ENCODE data around the gene DVL3. TPM values are rescaled to one million over a fixed set of nuclear protein-coding genes. Genes with fewer than 3 reads are reported as not detected.

DVL3 gene
- total RNA-seq, 2 donors from 2014 or later, result 50.5 to 102 TPM

- no peaks in the 10 kb centered on the region for H3K4me1 ChIP-seq (ENCODE audit: control insufficient read depth in 1 of 2, low read depth in 2 of 2)
- ATAC-seq (ENCODE audit: insufficient number of reproducible peaks, low FRiP score, low read depth) (no peak), DNase-seq (ENCODE audit: low spot score) (no peak)
- no peaks in the 10 kb centered on the region for H3K9me3 ChIP-seq
- no peak overlapping the region for H3K4me3 ChIP-seq
- H3K27me3 ChIP-seq (replicated peaks; ENCODE audit: insufficient read depth), result no peaks in the 10 kb centered on the region
- no peak for TF ChIP-seq CTCF (IDR thresholded peaks at IDR 0.05)
- H3K36me3 ChIP-seq, result no peaks in the 10 kb centered on the region
- no peak overlapping the region for H3K27ac ChIP-seq
Measured at GRCh38 chr3:184211718-184212117, 56.5 kb downstream of the DVL3 start.

GRCh38 chr3:184218814-184219213, 63.6 kb downstream of the DVL3 start:
- no peak for ATAC-seq (ENCODE audit: insufficient number of reproducible peaks, low FRiP score, low read depth)
- H3K9me3 ChIP-seq, result no peaks in the 10 kb centered on the region
- TF ChIP-seq CTCF (IDR thresholded peaks at IDR 0.05), result no peak

GRCh38 chr3:184222521-184222920, 67.3 kb downstream of the DVL3 start:
- no peaks in the 10 kb centered on the region for H3K36me3 ChIP-seq
- no peak overlapping the region for H3K27ac ChIP-seq
- no peaks in the 10 kb centered on the region for H3K4me1 ChIP-seq (ENCODE audit: control insufficient read depth in 1 of 2, low read depth in 2 of 2)
- TF ChIP-seq CTCF (IDR thresholded peaks at IDR 0.05), result no peak
- peaks cover 5% of the 10 kb centered on the region for H3K27me3 ChIP-seq (replicated peaks; ENCODE audit: insufficient read depth)
- ATAC-seq (ENCODE audit: insufficient number of reproducible peaks, low FRiP score, low read depth) (no peak), DNase-seq (ENCODE audit: low spot score) (no peak)
- H3K9me3 ChIP-seq, result no peaks in the 10 kb centered on the region
- H3K4me3 ChIP-seq, result no peak overlapping the region

More at GRCh38 chr3:184218814-184219213, 63.6 kb downstream of the DVL3 start:
- DNase-seq (ENCODE audit: low spot score), result no peak
- Histone ChIP-seq H3K4me3 (no peak overlapping the region), H3K27ac (no peak overlapping the region), H3K4me1 (ENCODE audit: control insufficient read depth in 1 of 2, low read depth in 2 of 2) (no peaks in the 10 kb centered on the region), H3K36me3 (no peaks in the 10 kb centered on the region), H3K27me3 (replicated peaks; ENCODE audit: insufficient read depth) (no peaks in the 10 kb centered on the region)

Other genes with a start within 250 kb of the DVL3 start
- 10 to 100 TPM; 20.8 to 26.2 TPM for gene ABCC5, start 137.5 kb upstream of the DVL3 start, total RNA-seq
- gene HTR3D, start 123.6 kb upstream of the DVL3 start, total RNA-seq, result not detected
- not detected for gene HTR3C, start 102.3 kb upstream of the DVL3 start, total RNA-seq
- not detected for gene HTR3E, start 58.3 kb upstream of the DVL3 start, total RNA-seq
- 10 to 100 TPM; 38.7 to 39.7 TPM for gene EIF2B5, start 20.0 kb upstream of the DVL3 start, total RNA-seq
- 100 to 1,000 TPM; 194 to 203 TPM for gene AP2M1, start 19.5 kb downstream of the DVL3 start, total RNA-seq
- gene ABCF3, start 30.8 kb downstream of the DVL3 start, total RNA-seq, result 10 to 100 TPM; 50.2 to 62.1 TPM
- gene VWA5B2, start 74.2 kb downstream of the DVL3 start, total RNA-seq, result not detected
- gene ALG3, start 93.6 kb downstream of the DVL3 start, total RNA-seq, result 10 to 100 TPM; 52.0 to 55.0 TPM
- gene EEF1AKMT4, start 94.3 kb downstream of the DVL3 start, total RNA-seq, result 1 to 10 TPM; 3.8 to 4.0 TPM
- not detected for gene CAMK2N2, start 106.2 kb downstream of the DVL3 start, total RNA-seq
- gene ECE2, start 120.6 kb downstream of the DVL3 start, total RNA-seq, result not detected
- 100 to 1,000 TPM; 160 to 213 TPM for gene PSMD2, start 143.9 kb downstream of the DVL3 start, total RNA-seq
- gene EIF4G1, start 159.2 kb downstream of the DVL3 start, total RNA-seq, result 100 to 1,000 TPM; 254 to 334 TPM
- 10 to 100 TPM; 55.4 to 91.8 TPM for gene FAM131A, start 182.2 kb downstream of the DVL3 start, total RNA-seq
- gene CLCN2, start 206.2 kb downstream of the DVL3 start, total RNA-seq, result 1 to 10 TPM; 4.3 to 8.0 TPM
- gene POLR2H, start 206.3 kb downstream of the DVL3 start, total RNA-seq, result 10 to 100 TPM; 49.5 to 53.7 TPM
- gene THPO, start 222.8 kb downstream of the DVL3 start, total RNA-seq, result 1 to 10 TPM in 1 of 2 donors, not detected in 1; 1.1 TPM
- gene CHRD, start 224.7 kb downstream of the DVL3 start, total RNA-seq, result 10 to 100 TPM; 19.5 to 21.7 TPM

All from thoracic aorta (tissue), 2 donors.